Skeletal muscle cell (primary cell): ENCODE measurements around the gene BMPR1B.

Experiments used
- DNase-seq: peaks from one replicate; pipeline ENCODE4 v3.0.0-alpha.2; 2010; ENCODE audit warnings: low read depth
- H3K4me3 ChIP-seq: 2 replicates; pipeline ENCODE4 v1.5.1; 2011; ENCODE audit warnings: low read depth, mild to moderate bottlenecking, control low read depth, low read length, moderate library complexity

The BMPR1B gene

GRCh38 chr4:95000076-95000648 lies 242.4 kb downstream of the BMPR1B start:
- DNase-seq, result no peak
- H3K4me3 ChIP-seq, result no peak overlapping the region

DNA sequence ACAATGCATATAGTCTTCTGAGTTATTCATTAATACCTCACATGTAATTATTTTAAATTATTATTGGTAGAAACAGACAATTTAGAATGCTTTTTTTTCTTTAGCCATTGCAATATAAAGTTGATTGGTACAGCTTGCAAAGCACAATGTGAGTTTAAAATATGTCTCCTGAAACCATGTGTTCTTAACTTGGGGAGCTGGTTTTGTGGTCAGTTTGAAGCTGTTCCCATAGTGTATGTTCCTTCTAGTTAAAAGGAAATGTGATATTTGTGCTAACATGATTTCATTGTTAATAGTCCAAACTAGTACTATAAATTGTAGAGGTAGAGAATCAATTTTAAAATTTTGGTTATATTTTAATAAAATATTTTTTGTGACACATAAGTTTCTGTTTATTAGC lies 247.2 kb downstream of the BMPR1B start:
- DNase-seq, result no peak
- no peak overlapping the region for H3K4me3 ChIP-seq

DNA sequence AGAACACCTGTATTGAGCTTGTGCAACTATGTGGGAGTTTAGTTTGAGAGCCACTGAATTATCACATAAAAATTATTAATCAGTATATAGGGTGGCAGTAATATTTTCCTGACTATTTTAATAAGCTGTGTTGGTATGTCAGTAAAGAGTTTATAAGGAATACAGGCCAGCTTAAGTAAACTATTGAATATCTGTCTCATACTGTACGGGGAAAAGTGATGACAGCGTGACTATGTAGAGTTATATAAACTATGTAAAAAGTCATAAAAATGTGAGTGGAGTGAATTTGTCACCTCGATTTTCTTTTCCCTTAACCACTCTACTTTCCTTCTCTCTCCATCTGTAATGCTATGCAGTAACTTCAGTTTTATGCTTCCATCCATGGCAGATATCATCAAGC lies 250.2 kb downstream of the BMPR1B start:
- H3K4me3 ChIP-seq, result no peak overlapping the region
- no peak for DNase-seq

- no peak for DNase-seq
- H3K4me3 ChIP-seq, result no peak overlapping the region
These were observed 255.5 kb downstream of the BMPR1B start for GRCh38 chr4:95013236-95013635.

DNA sequence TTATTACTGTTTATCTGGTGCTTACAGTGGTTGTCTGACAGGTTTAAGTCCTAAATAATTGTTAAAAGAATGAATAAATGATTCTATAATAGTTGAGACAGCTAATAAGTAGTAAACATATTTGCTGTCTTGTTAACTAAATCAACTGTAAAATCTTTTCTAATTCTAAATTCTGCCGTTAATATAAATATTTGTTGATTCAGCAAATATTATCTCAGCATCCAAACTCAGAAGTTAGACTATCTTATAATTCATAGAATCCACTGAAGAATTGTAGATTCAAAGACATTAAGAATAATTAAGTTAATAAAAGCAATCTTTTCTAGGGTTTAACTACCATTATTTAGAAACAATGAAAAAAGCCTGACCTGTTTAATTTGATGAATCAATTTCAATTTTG lies 256.3 kb downstream of the BMPR1B start:
- no peak overlapping the region for H3K4me3 ChIP-seq
- no peak for DNase-seq

DNA sequence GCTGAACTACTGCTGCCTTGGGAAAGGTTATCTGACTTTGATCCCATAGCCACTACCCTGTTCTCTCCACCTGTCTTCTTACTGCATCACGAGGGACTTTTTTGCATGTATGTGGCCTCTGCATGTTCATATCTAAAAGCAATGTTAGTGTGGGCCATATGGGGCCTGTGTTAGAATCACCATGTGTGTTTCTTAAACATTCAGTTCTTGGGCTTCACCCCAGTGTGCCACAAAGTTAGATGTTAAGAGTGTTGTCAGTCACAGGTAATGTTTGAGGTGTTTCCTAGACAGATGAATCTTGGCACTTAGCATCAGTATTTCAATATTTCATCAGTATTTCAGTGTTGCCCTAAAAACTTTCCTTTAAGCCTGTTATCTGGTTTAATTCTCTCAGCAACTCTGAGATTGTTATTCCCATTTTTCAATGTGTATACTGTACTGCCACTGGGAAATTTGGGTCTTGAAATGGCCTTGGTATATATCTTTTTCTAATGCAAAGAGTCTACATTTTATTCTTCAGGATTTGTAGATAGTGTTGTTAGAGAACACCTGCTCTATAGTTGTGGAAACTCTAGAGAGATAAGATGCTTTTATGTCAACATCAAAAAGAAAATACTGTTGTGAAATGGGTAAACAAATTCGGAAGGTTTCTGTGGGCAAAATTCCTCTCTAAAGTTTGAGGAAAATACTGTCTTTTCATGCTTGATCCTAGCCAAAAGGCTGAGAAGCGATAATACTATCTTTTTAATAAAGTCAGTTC lies 259.7 kb downstream of the BMPR1B start:
- DNase-seq, result no peak
- no peak overlapping the region for H3K4me3 ChIP-seq

DNA sequence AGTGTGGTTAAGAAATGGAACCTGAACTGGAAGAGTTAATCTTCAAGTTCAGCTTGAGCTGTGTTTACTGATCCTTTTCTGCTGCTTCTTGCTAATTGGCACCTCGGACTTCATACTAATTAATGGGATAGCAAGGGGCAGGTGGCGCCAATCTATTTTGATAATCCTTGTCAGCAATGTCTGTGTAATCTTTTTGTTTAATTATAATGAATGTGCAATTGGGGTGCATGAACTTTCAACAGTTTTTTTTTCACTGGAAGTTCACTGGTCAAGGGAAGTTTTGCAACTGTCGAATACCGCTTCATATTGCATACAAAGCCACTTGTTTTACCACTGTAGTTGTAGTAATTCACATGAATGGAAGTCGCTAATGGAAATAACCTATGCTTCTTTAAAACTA lies 261.0 kb downstream of the BMPR1B start:
- no peak overlapping the region for H3K4me3 ChIP-seq
- no peak for DNase-seq

- H3K4me3 ChIP-seq, result no peak overlapping the region
- DNase-seq, result no peak
These were observed 262.8 kb downstream of the BMPR1B start for GRCh38 chr4:95020521-95020920.

DNA sequence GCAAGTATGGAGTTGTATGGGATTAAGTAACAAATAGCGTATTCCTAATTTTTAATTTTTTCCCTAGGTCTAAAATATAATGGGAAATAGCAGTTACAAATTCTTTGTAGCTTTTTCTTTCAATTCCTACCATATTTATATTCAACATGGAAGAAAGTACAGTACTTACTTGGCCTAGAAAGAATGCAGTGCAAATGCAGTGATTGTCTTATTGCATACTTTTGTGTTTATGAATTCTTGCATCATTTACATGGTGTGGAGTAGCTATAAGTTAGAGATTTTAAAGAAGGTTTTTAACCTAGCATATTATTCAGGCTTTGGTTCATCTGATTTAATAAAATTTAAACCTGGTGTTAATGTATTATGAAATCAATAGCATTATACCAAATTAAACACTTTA lies 263.3 kb downstream of the BMPR1B start:
- no peak overlapping the region for H3K4me3 ChIP-seq
- no peak for DNase-seq

GRCh38 chr4:95023110-95023509 lies 265.4 kb downstream of the BMPR1B start:
- DNase-seq, result peak; percentile 51
- no peak overlapping the region for H3K4me3 ChIP-seq

DNA sequence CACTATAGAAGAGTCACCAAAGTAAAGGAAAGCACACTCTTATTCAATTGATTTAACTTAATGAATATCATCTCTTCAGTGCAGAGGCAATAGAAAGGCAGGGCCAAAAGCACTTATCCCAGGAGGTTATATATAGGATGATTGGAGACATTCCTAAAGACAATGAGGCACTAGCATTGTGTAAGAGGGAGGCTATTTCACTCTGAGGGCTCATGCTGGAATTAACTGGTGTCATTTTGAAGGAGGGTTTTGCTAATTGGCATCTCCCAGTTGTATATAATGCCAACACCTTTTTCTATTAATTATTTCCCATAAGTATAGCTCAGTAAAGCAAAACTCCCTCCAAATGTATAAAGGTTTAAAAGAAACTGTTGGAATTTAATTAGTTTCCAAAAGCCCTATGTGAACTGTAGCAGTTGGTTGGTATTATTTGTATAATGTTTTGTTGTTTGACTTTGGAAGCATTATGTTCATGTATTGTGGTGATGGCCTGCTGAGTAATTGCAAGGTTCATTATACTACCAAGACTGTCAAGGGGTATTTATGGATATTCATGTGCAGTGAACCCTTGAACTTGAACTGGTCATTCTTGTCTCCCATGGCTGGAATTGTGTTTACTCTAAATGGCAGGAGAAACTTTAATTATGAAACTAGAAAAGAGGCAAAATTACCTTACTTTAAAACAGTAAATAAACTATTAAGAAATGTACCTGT lies 270.3 kb downstream of the BMPR1B start:
- no peak overlapping the region for H3K4me3 ChIP-seq

GRCh38 chr4:95038791-95039190 lies 281.0 kb downstream of the BMPR1B start:
- no peak overlapping the region for H3K4me3 ChIP-seq
- DNase-seq, result no peak

More for the DNA sequence above, 270.3 kb downstream of the BMPR1B start:
- no peak for DNase-seq

DNA sequence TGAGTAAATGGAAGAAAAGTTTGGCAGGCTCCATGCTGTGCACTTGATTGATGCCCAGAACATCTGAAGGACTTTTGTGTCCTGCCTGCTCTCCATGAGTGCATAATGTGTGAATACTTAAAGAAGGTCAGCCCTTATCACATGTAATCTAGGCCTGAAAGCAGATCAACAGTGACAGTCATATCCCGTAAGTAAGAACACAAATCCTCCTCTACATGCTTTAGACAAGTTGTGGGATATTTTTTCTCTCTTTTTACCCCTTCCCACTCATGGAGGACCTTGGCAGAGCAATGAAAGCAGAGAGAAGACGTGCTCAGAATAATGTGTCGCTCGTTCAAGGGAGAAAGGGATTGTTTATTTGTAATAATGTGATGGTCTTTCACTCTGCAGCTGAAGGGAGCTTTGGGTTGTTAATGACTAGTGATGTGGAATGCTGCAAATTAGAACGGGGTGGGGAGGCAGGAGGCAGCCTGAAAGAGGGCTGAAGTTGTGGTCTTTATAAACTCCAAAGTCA lies 286.6 kb downstream of the BMPR1B start:
- no peak for DNase-seq
- no peak overlapping the region for H3K4me3 ChIP-seq

GRCh38 chr4:95045429-95045828 lies 287.7 kb downstream of the BMPR1B start:
- DNase-seq, result no peak

DNA sequence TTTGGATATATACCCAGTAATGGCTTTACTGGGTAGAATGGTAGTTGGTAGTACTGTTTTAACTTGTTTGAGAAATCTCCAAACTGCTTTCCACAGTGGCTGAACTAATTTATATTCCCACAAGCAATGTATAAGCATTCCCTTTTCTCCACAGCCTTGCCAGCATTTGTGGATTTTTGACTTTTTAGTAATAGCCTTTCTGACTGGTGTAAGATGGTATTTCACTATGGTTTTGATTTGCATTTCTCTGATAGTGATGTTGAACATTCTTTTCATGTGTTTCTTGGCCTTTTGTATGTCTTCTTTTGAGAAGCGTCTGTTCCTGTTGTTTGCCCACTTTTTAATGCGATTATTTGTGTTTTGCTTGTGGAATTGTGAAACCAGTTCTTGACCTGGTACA lies 290.5 kb downstream of the BMPR1B start:
- no peak for DNase-seq

More at GRCh38 chr4:95045429-95045828, 287.7 kb downstream of the BMPR1B start:
- H3K4me3 ChIP-seq, result no peak overlapping the region

DNA sequence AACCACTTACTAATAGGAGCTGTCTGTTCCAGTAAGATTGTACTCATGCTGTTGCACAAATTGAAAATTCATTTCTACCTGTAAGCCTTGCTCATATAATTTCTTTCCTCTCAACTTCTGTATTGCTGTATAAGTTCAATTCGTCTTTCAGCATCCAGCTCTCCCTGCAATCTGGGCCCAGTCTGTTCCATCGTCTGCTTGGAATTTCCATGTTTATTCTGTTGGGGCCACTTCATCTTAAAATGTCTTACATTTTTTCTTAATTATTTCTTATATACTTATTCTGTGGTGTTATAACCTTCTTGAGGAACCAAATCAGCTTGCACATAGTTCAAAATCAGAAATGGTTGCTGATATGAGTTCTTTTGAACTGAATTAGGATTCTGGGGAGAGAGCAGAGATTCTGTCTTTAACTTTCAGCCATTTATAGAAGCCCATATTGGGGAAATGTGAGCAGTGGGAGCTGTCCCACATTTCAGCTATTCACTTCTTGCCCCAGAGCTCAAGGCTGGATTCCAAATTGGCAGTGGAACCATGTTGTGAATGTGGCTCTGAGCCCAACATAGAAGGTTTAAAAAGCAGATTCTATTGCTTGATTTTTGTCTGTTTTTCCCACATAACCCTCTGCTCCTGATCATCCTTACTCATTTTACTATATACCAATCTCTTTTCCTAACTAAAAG lies 291.9 kb downstream of the BMPR1B start:
- H3K4me3 ChIP-seq, result no peak overlapping the region
- no peak for DNase-seq

More for the DNA sequence above, 290.5 kb downstream of the BMPR1B start:
- H3K4me3 ChIP-seq, result no peak overlapping the region

- H3K4me3 ChIP-seq, result no peak overlapping the region
- no peak for DNase-seq
These were observed 293.4 kb downstream of the BMPR1B start for GRCh38 chr4:95050980-95051701.

- DNase-seq, result no peak
- no peak overlapping the region for H3K4me3 ChIP-seq
These were observed 293.9 kb downstream of the BMPR1B start for GRCh38 chr4:95051702-95052020.

DNA sequence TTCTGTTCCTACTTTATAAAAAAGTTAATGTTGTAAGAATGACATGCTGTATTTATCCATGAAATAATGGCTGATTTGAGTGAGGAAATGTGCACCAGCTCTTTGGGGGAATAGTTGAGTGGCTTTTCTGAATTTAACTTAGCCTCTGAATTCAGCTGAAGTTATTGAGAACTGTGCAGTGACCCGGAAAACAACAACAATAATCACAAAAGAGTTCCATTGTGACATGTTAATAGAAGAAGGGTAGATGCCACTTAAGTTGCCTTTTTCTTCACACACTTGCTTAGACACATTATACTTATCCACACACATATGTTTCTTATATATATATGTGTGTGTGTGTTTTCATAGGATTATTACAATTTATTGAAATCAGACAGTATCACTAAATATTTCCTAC lies 301.2 kb downstream of the BMPR1B start:
- no peak for DNase-seq
- no peak overlapping the region for H3K4me3 ChIP-seq
